Cortex of kidney (tissue), 1 donor: Measurements from ENCODE around the gene ME2.
A peak's percentile ranks its signal among the peaks of the same experiment; 100 is the strongest.
"Not testable (repeated sequence)": the region's sequence is repeated elsewhere in the genome, so short reads cannot be mapped to it uniquely, and the experiment has no call there.

Experiments used
- DNase-seq: peaks from one replicate; lab custom pipeline; 2025; lab: John Stamatoyannopoulos, UW

Gene ME2

DNA sequence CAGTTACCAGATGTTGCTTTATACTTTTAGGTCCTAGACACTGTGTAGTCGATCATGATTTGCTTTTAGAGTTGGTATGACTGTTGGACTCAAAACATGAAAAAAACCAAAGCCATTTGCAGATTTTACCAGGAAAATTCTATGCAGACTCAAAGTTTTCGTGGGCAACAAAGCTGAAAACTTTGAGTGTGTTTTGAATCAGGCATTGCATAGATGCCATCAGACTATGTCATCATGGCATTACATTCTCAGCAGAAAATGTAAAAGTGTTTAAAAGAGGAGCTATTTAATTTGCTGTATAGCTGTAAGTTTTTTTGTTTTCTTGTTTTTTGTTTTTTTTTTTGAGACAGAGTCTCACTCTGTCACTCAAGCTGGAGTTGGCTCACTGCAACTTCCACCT lies 45.5 kb downstream of the ME2 start:
- no peak for DNase-seq

DNA sequence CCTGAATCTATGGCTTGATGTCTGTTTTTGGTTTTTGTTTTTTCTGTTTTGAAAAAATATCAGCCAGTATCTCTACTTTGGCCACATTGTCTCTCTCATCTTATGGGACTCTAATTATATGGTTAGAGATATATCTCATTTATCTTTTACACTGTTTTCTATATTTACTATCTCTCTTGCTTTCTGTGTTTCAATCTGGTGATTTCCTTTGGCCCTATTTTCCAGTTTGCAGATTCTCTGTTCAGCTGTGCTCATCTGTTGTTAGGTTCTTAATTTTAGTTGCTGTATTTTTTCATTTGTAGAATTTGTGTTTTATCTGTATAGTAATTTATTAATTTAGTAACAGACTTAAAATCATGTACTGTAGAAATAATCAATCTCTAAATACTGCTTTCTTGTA lies 47.6 kb downstream of the ME2 start:
- no peak for DNase-seq

DNA sequence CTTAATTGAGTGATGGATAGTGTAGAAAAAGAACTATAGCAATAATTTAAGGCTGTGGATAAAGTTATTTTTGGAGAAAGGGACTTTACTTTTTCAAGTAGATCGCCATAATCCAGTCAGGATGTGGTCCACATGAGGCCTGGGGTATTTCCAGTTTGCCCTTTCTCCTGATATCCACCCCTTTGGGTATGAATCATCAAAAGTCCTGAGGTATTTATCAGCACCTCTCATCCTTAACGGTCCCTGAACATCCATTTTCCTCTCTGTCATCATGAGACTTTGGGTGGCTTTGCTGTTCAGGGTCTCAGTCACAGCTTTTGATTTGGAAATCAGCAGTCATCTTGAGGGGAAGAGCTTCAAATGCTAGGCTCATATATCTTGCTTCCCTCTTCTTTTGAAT lies 49.6 kb downstream of the ME2 start:
- DNase-seq: no peak

GRCh38 chr18:50933684-50934083 lies 54.8 kb downstream of the ME2 start:
- no peak for DNase-seq

DNA sequence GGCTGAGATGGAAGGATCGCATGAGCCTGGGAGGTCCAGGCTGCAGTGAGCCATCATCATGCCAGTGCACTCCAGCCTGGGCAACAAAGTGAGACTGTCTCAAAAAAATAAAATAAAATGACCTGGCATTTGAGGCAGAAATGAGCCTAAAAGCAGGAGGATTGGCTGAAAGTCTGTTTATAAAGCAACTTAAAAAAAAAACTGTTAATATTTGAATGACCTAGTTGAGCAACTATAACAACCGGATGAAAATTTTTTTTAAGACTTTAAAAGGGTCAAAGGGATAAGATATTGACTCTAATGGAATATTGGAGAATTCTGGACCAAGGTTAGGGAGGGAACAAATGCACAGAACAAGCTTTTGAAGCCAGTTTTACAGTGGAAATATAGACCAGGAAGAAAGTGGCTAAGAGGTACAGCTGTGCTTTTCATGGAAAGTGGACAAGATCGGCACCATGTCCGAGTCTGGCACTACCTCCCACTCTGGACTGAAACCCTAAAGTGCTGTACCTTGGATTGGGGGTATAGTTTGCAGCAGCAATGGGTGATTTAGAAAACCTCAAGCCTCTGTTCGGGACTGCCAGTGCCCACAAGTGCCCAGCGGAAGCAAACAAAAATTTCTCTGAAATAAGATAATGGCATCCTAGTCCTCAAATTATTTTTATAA lies 55.8 kb downstream of the ME2 start:
- no peak for DNase-seq

DNA sequence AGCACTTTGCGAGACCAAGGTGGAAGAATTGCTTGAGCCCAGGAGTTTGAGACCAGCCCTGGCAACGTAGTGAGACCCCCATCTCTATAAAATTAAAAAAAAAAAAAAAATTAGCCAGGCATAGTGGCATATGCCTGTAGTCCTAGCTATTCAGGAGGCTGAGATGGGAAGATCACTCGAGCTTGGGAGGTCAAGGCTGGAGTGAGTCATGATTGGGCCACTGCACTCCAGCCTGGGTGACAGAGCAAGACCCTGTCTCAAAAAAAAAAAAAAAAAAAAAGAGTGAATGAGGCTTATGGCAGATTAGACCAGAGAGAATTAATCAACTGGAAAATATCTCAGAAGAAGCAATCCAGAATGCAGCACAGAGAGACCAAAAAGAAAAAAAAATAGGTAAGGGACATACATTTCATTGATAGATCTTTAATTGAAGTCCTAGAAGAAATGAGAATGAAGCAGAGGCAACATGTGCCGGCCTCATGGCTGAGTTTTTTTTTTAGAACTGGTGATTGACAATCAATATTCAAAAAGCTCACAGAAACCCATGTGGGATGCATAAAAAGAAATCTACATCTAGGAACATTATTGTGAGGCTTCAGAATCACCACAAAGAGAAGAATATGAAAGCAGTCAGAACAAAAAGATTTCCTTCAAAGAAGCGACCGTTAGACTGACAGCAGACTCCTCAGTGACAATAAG lies 56.7 kb downstream of the ME2 start:
- no peak for DNase-seq

GRCh38 chr18:50937183-50937582 lies 58.3 kb downstream of the ME2 start:
- DNase-seq: no peak

DNA sequence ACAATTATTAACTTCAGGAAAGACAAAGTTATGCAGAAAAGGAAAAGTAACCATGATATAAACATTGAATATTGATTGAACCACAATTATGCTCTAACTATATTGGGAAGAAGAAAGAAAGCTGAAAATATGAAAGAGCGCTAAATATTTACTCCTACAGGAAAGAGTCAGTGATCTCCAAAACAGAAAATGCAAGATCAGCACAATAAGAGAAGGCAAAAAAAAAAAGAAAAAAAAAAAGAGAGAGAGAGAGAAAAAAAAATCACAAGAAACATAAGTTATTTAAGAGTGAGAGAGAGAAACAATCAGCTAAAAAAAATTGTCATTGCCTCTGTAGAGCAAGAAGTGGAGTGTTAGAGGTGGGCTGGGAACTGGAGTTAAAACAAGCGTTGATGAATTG lies 60.0 kb downstream of the ME2 start:
- no peak for DNase-seq

DNA sequence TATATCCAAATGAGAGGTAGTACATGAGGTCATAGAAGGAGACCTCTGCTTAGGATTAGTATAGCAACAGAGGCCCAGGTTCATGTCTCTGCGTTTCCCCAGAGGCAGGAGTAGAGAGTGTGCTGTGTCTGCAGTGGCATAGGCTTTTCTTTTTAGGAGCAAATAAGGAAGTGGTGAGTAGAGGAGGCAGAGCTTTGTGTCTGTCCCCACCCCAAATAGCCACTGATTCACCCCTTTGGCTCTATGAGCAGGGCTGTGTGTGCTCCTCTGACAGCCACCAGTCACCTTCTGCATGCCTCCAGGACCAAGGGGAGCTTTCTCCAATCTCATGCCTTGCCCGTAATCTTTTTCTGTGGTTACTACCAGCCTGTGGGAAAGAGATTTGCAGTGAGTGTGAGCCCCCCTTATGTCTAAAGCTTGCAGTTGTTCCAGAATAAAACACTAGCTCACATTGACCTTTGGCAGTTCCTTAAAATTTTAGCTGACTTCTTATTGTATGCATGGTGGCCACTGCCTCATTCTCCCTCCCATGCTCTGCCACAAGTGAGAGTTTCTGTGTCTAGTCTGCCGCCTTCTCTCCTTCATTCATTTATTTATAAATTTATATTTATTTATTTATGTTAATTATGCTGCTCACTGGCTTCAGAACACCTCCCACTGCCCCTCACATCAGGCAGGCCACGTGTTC lies 65.5 kb downstream of the ME2 start:
- DNase-seq: no peak

GRCh38 chr18:50945918-50946317 lies 67.0 kb downstream of the ME2 start:
- not testable (repeated sequence) for DNase-seq

- DNase-seq: no peak
Observed at GRCh38 chr18:50947899-50948298, 69.0 kb downstream of the ME2 start.

- no peak for DNase-seq
Observed at GRCh38 chr18:50949185-50949584, 70.3 kb downstream of the ME2 start.

GRCh38 chr18:50950626-50951025 lies 71.7 kb downstream of the ME2 start:
- no peak for DNase-seq

DNA sequence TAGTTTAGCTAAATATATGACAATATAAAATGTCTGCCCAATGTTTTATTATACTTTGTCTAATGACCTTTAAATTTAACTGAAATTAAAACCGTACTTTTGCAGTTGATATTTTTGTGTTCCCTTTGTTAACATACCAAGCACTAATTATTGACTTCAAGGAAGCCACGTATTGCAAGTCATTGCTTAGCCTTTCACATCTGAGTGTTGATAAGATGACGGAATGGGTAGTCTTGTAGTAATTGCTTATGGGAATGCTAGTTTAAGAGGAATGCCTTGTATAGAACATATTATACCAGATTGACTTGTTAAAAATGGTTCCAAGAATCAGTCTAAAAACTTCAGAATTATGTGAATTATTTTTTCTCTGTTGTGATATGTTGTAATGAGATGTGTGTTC lies 74.9 kb downstream of the ME2 start:
- no peak for DNase-seq

- no peak for DNase-seq
Observed at GRCh38 chr18:50955253-50955652, 76.3 kb downstream of the ME2 start.

GRCh38 chr18:50956116-50956515 lies 77.2 kb downstream of the ME2 start:
- DNase-seq: no peak

GRCh38 chr18:50961974-50962373 lies 83.1 kb downstream of the ME2 start:
- DNase-seq: no peak

- DNase-seq: peak; percentile 10
Observed at GRCh38 chr18:50967714-50968661, 89.1 kb downstream of the ME2 start, which contains the start of gene ELAC1. Gene ELAC1 (plus strand): TSS chr18:50968040. CDS start chr18:50974405, 6,365 bp downstream.

DNA sequence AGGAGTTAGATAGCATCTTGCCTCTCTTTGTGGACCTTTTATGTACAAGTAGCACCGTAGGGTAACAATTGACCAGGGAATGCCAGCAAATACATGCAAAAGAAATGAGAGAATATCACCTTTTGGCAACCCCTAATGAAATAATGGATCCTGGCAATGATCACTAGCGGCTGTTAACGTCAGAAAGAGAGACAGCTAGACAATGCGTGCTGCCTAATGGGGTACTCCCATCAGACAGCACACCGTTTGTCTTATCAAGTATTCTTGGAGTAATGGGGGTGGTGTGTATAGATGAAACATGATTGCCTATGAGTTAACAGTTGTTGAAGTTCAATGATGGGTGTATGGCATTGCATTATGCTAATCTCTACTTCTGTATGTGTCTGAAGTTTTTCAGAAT lies 90.5 kb downstream of the ME2 start:
- no peak for DNase-seq

- no peak for DNase-seq
Observed at GRCh38 chr18:50970006-50970405, 91.1 kb downstream of the ME2 start.

DNA sequence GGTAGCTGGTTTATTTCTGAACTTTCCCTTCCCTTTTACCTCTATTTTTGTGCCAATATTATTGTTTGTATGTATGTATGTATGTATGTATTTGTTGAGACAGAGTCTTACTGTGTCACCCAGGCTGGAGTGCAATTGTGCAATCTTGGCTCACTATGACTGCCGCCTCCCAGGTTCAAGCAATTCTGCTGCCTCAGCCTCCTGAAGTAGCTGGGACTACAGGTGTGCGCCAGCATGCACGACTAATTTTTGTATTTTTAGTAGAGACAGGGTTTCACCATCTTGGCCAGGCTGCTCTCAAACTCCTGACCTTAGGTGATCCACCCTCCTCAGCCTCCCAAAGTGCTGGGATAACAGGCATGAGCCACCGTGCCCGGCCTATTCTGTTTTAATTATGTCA lies 93.5 kb downstream of the ME2 start:
- not testable (repeated sequence) for DNase-seq
